ENCODE measurements around the gene DDX51.

Gene DDX51

GRCh38 chr12:132161796-132162507 lies 17.8 kb upstream of the DDX51 start:
- no peak for TF ChIP-seq REST (IDR thresholded peaks at IDR 0.05; ENCODE audit: low read depth)
- no peak for TF ChIP-seq TCF12 (IDR thresholded peaks at IDR 0.05; ENCODE audit: low read depth)
- no peak for TF ChIP-seq EP300 (IDR thresholded peaks at IDR 0.05; ENCODE audit: borderline replicate concordance)
- TF ChIP-seq USF1 (IDR thresholded peaks at IDR 0.05) = no peak
- TF ChIP-seq ZBTB7A (IDR thresholded peaks at IDR 0.05; ENCODE audit: low read depth) = no peak
- no peak for TF ChIP-seq EGR1 (IDR thresholded peaks at IDR 0.05)
- no peak for TF ChIP-seq NFIC (IDR thresholded peaks at IDR 0.05)
- no peak for TF ChIP-seq FOXM1 (IDR thresholded peaks at IDR 0.05; ENCODE audit: borderline replicate concordance, low read depth)
- no peak for TF ChIP-seq MAX (IDR thresholded peaks at IDR 0.05)
- no peak for TF ChIP-seq TEAD4 (IDR thresholded peaks at IDR 0.05)
- no peak for TF ChIP-seq TAF1 (IDR thresholded peaks at IDR 0.05; ENCODE audit: low read depth)
- no peak for TF ChIP-seq CEBPB (IDR thresholded peaks at IDR 0.05)
- TF ChIP-seq CREB1 (IDR thresholded peaks at IDR 0.05; ENCODE audit: low read depth) = no peak
- TF ChIP-seq RAD21 (IDR thresholded peaks at IDR 0.05; ENCODE audit: low read depth) = no peak
- no peak for TF ChIP-seq YY1 (IDR thresholded peaks at IDR 0.05; ENCODE audit: low read depth)

- TF ChIP-seq NFIC (IDR thresholded peaks at IDR 0.05) = no peak
- TF ChIP-seq ZBTB7A (IDR thresholded peaks at IDR 0.05; ENCODE audit: low read depth) = no peak
- no peak for TF ChIP-seq TAF1 (IDR thresholded peaks at IDR 0.05; ENCODE audit: low read depth)
- TF ChIP-seq RAD21 (IDR thresholded peaks at IDR 0.05; ENCODE audit: low read depth) = no peak
- no peak for TF ChIP-seq CREB1 (IDR thresholded peaks at IDR 0.05; ENCODE audit: low read depth)
- no peak for TF ChIP-seq MAX (IDR thresholded peaks at IDR 0.05)
- TF ChIP-seq REST (IDR thresholded peaks at IDR 0.05; ENCODE audit: low read depth) = no peak
- TF ChIP-seq FOXM1 (IDR thresholded peaks at IDR 0.05; ENCODE audit: borderline replicate concordance, low read depth) = no peak
- TF ChIP-seq EGR1 (IDR thresholded peaks at IDR 0.05) = no peak
- TF ChIP-seq TCF12 (IDR thresholded peaks at IDR 0.05; ENCODE audit: low read depth) = no peak
- TF ChIP-seq CEBPB (IDR thresholded peaks at IDR 0.05) = no peak
- TF ChIP-seq YY1 (IDR thresholded peaks at IDR 0.05; ENCODE audit: low read depth) = no peak
- TF ChIP-seq EP300 (IDR thresholded peaks at IDR 0.05; ENCODE audit: borderline replicate concordance) = no peak
- TF ChIP-seq USF1 (IDR thresholded peaks at IDR 0.05) = no peak
- TF ChIP-seq TEAD4 (IDR thresholded peaks at IDR 0.05) = no peak
Measured at GRCh38 chr12:132161036-132161781, 17.1 kb upstream of the DDX51 start.

- no peak for TF ChIP-seq REST (IDR thresholded peaks at IDR 0.05; ENCODE audit: low read depth)
- TF ChIP-seq ZBTB7A (IDR thresholded peaks at IDR 0.05; ENCODE audit: low read depth) = no peak
Measured at GRCh38 chr12:132160601-132161035, 16.5 kb upstream of the DDX51 start.

GRCh38 chr12:132160016-132160415 lies 15.9 kb upstream of the DDX51 start:
- no peak for TF ChIP-seq CREB1 (IDR thresholded peaks at IDR 0.05; ENCODE audit: low read depth)
- no peak for TF ChIP-seq EGR1 (IDR thresholded peaks at IDR 0.05)
- no peak for TF ChIP-seq MAX (IDR thresholded peaks at IDR 0.05)
- TF ChIP-seq EP300 (IDR thresholded peaks at IDR 0.05; ENCODE audit: borderline replicate concordance) = no peak
- no peak for TF ChIP-seq FOXM1 (IDR thresholded peaks at IDR 0.05; ENCODE audit: borderline replicate concordance, low read depth)
- TF ChIP-seq TEAD4 (IDR thresholded peaks at IDR 0.05) = no peak
- no peak for TF ChIP-seq ZBTB7A (IDR thresholded peaks at IDR 0.05; ENCODE audit: low read depth)
- no peak for TF ChIP-seq NFIC (IDR thresholded peaks at IDR 0.05)
- TF ChIP-seq USF1 (IDR thresholded peaks at IDR 0.05) = no peak
- no peak for TF ChIP-seq TAF1 (IDR thresholded peaks at IDR 0.05; ENCODE audit: low read depth)
- no peak for TF ChIP-seq TCF12 (IDR thresholded peaks at IDR 0.05; ENCODE audit: low read depth)
- TF ChIP-seq RAD21 (IDR thresholded peaks at IDR 0.05; ENCODE audit: low read depth) = no peak
- no peak for TF ChIP-seq CEBPB (IDR thresholded peaks at IDR 0.05)
